Activated CD8-positive, alpha-beta T cell treated with anti-CD3 and anti-CD28 coated beads for 36 hours (primary cell): ENCODE measurements around the gene FOXL3. TPM values are rescaled to one million over a fixed set of nuclear protein-coding genes. Genes with fewer than 3 reads are reported as not detected.
"Not testable (repeated sequence)": the region's sequence is repeated elsewhere in the genome, so short reads cannot be mapped to it uniquely, and the experiment has no call there.

ENCODE experiments used
- ATAC-seq: fragments of 200-7000 bp; cut with Tn5 transposase; one replicate; pipeline ENCODE4 v1.10.0; 2021; ENCODE audit warnings: mild to moderate bottlenecking, moderate library complexity
- CTCF ChIA-PET: fragments of 350-600 bp; sonication (Branson Sonifier 250); formaldehyde crosslinking; loops from one replicate; lab custom pipeline; 2021; ENCODE audit warnings: antibody characterized with exemption; lab: Charles Lee
- POLR2A ChIA-PET: fragments of 350-600 bp; sonication (Branson Sonifier 250); formaldehyde crosslinking; loops from one replicate; lab custom pipeline; 2021; ENCODE audit warnings: antibody characterized with exemption; lab: Charles Lee
- DNase-seq: peaks from one replicate; pipeline ENCODE4 v3.0.0-alpha.2; 2020
- H3K27ac Mint-ChIP-seq: one replicate; pipeline ENCODE4 v1.8.0; 2021; ENCODE audit warnings: mild to moderate bottlenecking, mixed read lengths
- H3K27me3 Mint-ChIP-seq: one replicate; pipeline ENCODE4 v1.8.0; 2021; ENCODE audit warnings: mixed read lengths
- H3K36me3 Mint-ChIP-seq: one replicate; pipeline ENCODE4 v1.8.0; 2021; ENCODE audit warnings: low read depth, mixed read lengths
- H3K4me1 Mint-ChIP-seq: one replicate; pipeline ENCODE4 v1.8.0; 2021; ENCODE audit warnings: low read depth, mixed read lengths
- H3K4me3 Mint-ChIP-seq: one replicate; pipeline ENCODE4 v1.8.0; 2021; ENCODE audit warnings: mild to moderate bottlenecking, moderate library complexity, mixed read lengths
- H3K9me3 Mint-ChIP-seq: one replicate; pipeline ENCODE4 v1.8.0; 2021; ENCODE audit warnings: mixed read lengths
- CTCF ChIP-seq: fragments of 200-600 bp; IDR thresholded peaks from one replicate; pipeline ENCODE4 v1.8.0; 2022; ENCODE audit warnings: antibody characterized with exemption, mild to moderate bottlenecking
- intact Hi-C: fragments of 100-400 bp; cut with micrococcal nuclease; formaldehyde crosslinking; loops from one replicate; pipeline ENCODE4 v1.10.0; 2022
- total RNA-seq, 2 experiments: library from RNA; stranded (reverse); gene quantifications; one replicate each; pipeline ENCODE4 v1.2.3, GENCODE V29; 2021

The FOXL3 gene
- total RNA-seq = not detected

- no peak within 1 kb of the TSS for H3K4me3 Mint-ChIP-seq
- no peak for DNase-seq
- H3K27me3 Mint-ChIP-seq = peaks cover 32% of the 10 kb centered on the region
- no peak for ATAC-seq
- no peaks in the 10 kb centered on the region for H3K36me3 Mint-ChIP-seq
- no peak for TF ChIP-seq CTCF
- H3K4me1 Mint-ChIP-seq = no peaks in the 10 kb centered on the region
- intact Hi-C loops = no loop called here
- H3K9me3 Mint-ChIP-seq = no peaks in the 10 kb centered on the region
- POLR2A ChIA-PET = no interaction called here
- CTCF ChIA-PET = no interaction called here
- no peak within 1 kb of the TSS for H3K27ac Mint-ChIP-seq
These were observed at the start of gene FOXL3 for GRCh38 chr7:289756-290553. TSS of gene FOXL3 (plus strand) at chr7:290170. CDS start at chr7:290170, 0 bp downstream.

- no peak for TF ChIP-seq CTCF
- peaks cover 4% of the 10 kb centered on the region for H3K27me3 Mint-ChIP-seq
- DNase-seq (peak; percentile 72), ATAC-seq (peak; percentile 95)
- H3K4me3 Mint-ChIP-seq = no peak overlapping the region
- no peaks in the 10 kb centered on the region for H3K4me1 Mint-ChIP-seq
- intact Hi-C loops = no loop called here
- H3K27ac Mint-ChIP-seq = no peak overlapping the region
- ChIA-PET POLR2A (no interaction called here), CTCF (no interaction called here)
- no peaks in the 10 kb centered on the region for H3K9me3 Mint-ChIP-seq
- no peaks in the 10 kb centered on the region for H3K36me3 Mint-ChIP-seq
These were observed 49.0 kb upstream of the FOXL3 start for GRCh38 chr7:240887-241421.

GRCh38 chr7:241513-241912 lies 48.5 kb upstream of the FOXL3 start:
- ATAC-seq (no peak), DNase-seq (no peak)
- Mint-ChIP-seq H3K4me1 (no peaks in the 10 kb centered on the region), H3K4me3 (no peak overlapping the region), H3K9me3 (no peaks in the 10 kb centered on the region), H3K27me3 (peaks cover 4% of the 10 kb centered on the region), H3K27ac (no peak overlapping the region), H3K36me3 (no peaks in the 10 kb centered on the region)
- intact Hi-C loops = no loop called here
- ChIA-PET POLR2A (no interaction called here), CTCF (no interaction called here)
- no peak for TF ChIP-seq CTCF

- DNase-seq, H3K36me3 Mint-ChIP-seq, H3K4me1 Mint-ChIP-seq, intact Hi-C loops, POLR2A ChIA-PET, H3K27ac Mint-ChIP-seq, H3K27me3 Mint-ChIP-seq, ATAC-seq, CTCF ChIA-PET, H3K9me3 Mint-ChIP-seq, H3K4me3 Mint-ChIP-seq: not testable (repeated sequence)
These were observed 47.0 kb upstream of the FOXL3 start for GRCh38 chr7:242826-243579.

GRCh38 chr7:243580-243978 lies 46.4 kb upstream of the FOXL3 start:
- not testable (repeated sequence) for H3K4me1 Mint-ChIP-seq

More at GRCh38 chr7:243580-243978, 46.4 kb upstream of the FOXL3 start:
- POLR2A ChIA-PET, intact Hi-C loops, H3K36me3 Mint-ChIP-seq, H3K9me3 Mint-ChIP-seq, H3K27me3 Mint-ChIP-seq, H3K4me3 Mint-ChIP-seq, DNase-seq, H3K27ac Mint-ChIP-seq, ATAC-seq: not testable (repeated sequence)
- CTCF ChIA-PET = interaction anchor here (0.8 kb wide), 1 partner anchor 52 kb away, joined by 3 read pairs; the partner anchor contains the start of gene FAM20C
